Measurements from ENCODE around the gene MOB3B. TPM values are rescaled to one million over a fixed set of nuclear protein-coding genes. Genes with fewer than 3 reads are reported as not detected.
A peak's percentile ranks its signal among the peaks of the same experiment; 100 is the strongest.

The MOB3B gene
- polyA plus RNA-seq, 1 of the 3 experiments (the other 2 are of a cell fraction), result 0.90 TPM

DNA sequence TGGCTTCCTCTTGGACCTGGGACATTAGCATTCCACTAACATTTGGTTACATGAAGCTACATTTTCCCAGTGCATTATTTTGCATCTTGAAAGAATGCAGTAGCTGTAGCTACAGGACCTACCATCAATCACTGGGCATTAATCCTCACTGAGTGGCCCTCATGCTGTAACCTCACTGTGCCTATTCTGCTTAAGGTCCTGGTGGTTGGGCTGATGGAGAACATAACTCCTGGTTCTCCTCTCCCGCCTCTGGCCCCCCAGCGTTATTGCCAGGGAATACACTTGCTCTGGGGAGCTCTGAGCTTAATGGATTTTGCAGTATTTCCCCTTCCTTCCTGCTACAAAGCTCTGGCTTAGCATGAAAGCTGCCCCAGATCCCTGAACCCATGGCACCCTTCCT lies 121.1 kb downstream of the MOB3B start:
- Histone ChIP-seq H3K4me1 (ENCODE audit: control insufficient read depth in 1 of 2, insufficient read depth in 2 of 2, low read depth in 1 of 2, low read length in 1 of 2) (peaks cover 2 to 4% of the 10 kb centered on the region in 2 experiments; a peak in 1 of 4 replicates), H3K4me3 (ENCODE audit: low read depth in 2 of 2, low read length in 1 of 2) (no peak overlapping the region), H3K9ac (no peak overlapping the region), H2AFZ (ENCODE audit: low read depth) (peak overlapping the region; percentile 64; the same call in 1 of the 2 replicates), H3F3A (replicated peaks; ENCODE audit: insufficient read depth) (peaks cover 9% of the 10 kb centered on the region), H3K27me3 (ENCODE audit: insufficient read depth) (no peaks in the 10 kb centered on the region), H3K79me2 (ENCODE audit: insufficient read depth) (no peaks in the 10 kb centered on the region), H3K27ac (ENCODE audit: low read depth in 2 of 2, low read length in 1 of 2) (peak overlapping the region in 1 of 2 experiments; percentile 51; a peak in 2 of 4 replicates), H4K20me1 (ENCODE audit: insufficient read depth) (no peaks in the 10 kb centered on the region), H3K9me2 (no peaks in the 10 kb centered on the region), H3K36me3 (replicated peaks in 1 of 2; ENCODE audit: control insufficient read depth in 1 of 2, insufficient read depth in 2 of 2, low read length in 1 of 2) (no peaks in the 10 kb centered on the region), H3K9me3 (no peaks in the 10 kb centered on the region), H3K4me2 (peak overlapping the region; percentile 26; the same call in 1 of the 2 replicates)
- POLR2A ChIA-PET, result no interaction called here
- TF ChIP-seq SMC3 (IDR thresholded peaks at IDR 0.05; ENCODE audit: low read depth, low read length) (no peak), RAD21 (IDR thresholded peaks at IDR 0.05; ENCODE audit: low read length) (no peak), EZH2phosphoT487 (IDR thresholded peaks at IDR 0.05; ENCODE audit: borderline replicate concordance, low read depth) (no peak), YY1 (IDR thresholded peaks at IDR 0.05; ENCODE audit: low read depth) (no peak), MEF2A (IDR thresholded peaks at IDR 0.05; ENCODE audit: borderline replicate concordance, low read depth) (no peak)
- CTCF ChIA-PET, result interaction anchor here (0.7 to 1.5 kb wide), 2 partner anchors 10 to 141 kb away, joined by 3 to 12 read pairs; no protein-coding TSS in a partner anchor
- no peak for DNase-seq
- WGBS (ENCODE audit: low lambda C conversion rate), result 75% methylated on average over 2 of the region's 2 CpGs

DNA sequence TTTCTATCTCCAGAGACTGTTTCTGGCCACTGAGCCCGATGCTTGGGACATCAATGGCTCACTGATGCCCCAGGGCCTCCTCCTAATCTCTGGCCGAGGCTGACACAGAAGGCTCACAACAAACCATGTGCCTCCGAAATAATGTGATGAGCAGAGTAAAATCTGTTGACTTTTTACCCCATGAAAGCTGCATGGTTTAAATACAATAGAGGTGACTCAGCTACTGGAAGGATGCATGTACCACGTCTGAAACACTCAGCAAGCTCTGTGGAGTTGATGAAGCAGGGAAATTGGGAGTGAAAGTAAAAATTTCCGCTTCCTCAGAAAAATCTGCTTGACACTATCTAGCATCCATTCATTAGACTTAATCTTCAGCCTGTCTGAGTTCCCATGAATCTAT lies 121.6 kb downstream of the MOB3B start:
- no peaks in the 10 kb centered on the region for H3K79me2 ChIP-seq (ENCODE audit: insufficient read depth)
- DNase-seq, result no peak
- peaks cover 9% of the 10 kb centered on the region for H3F3A ChIP-seq (replicated peaks; ENCODE audit: insufficient read depth)
- H2AFZ ChIP-seq (ENCODE audit: low read depth), result peak overlapping the region; percentile 64
- ChIA-PET CTCF (interaction anchor here (0.7 to 1.5 kb wide), 2 partner anchors 10 to 141 kb away, joined by 3 to 12 read pairs; no protein-coding TSS in a partner anchor), POLR2A (no interaction called here)
- no peaks in the 10 kb centered on the region for H4K20me1 ChIP-seq (ENCODE audit: insufficient read depth)
- peak overlapping the region in 1 of 2 experiments; percentile 51; a peak in 2 of 4 replicates for H3K27ac ChIP-seq (ENCODE audit: low read depth in 2 of 2, low read length in 1 of 2)
- H3K27me3 ChIP-seq (ENCODE audit: insufficient read depth), result no peaks in the 10 kb centered on the region
- H3K9ac ChIP-seq, result no peak overlapping the region
- H3K36me3 ChIP-seq (replicated peaks in 1 of 2; ENCODE audit: control insufficient read depth in 1 of 2, insufficient read depth in 2 of 2, low read length in 1 of 2), result no peaks in the 10 kb centered on the region
- H3K4me1 ChIP-seq (ENCODE audit: control insufficient read depth in 1 of 2, insufficient read depth in 2 of 2, low read depth in 1 of 2, low read length in 1 of 2), result peaks cover 2 to 4% of the 10 kb centered on the region in 2 experiments; a peak in 1 of 4 replicates
- H3K9me3 ChIP-seq, result no peaks in the 10 kb centered on the region
- peak; percentile 39; the same call in 1 of the 2 replicates for TF ChIP-seq FOSL2 (IDR thresholded peaks at IDR 0.05; ENCODE audit: borderline replicate concordance, low read depth)
- peak; percentile 39; the same call in 1 of the 2 replicates for TF ChIP-seq JUND (IDR thresholded peaks at IDR 0.05)
- TF ChIP-seq SMC3 (IDR thresholded peaks at IDR 0.05; ENCODE audit: low read depth, low read length), result no peak
- TF ChIP-seq GABPA (IDR thresholded peaks at IDR 0.05; ENCODE audit: low read depth), result no peak
- TF ChIP-seq TCF12 (IDR thresholded peaks at IDR 0.05), result 0 out of 2 replicates have a peak, but pooled peaks have one; percentile 19
- TF ChIP-seq, protein P1, sequence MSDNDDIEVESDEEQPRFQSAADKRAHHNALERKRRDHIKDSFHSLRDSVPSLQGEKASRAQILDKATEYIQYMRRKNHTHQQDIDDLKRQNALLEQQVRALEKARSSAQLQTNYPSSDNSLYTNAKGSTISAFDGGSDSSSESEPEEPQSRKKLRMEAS (IDR thresholded peaks at IDR 0.05; ENCODE audit: low read depth), result peak; percentile 59; the same call in 1 of the 2 replicates
- peak overlapping the region; percentile 26; the same call in 1 of the 2 replicates for H3K4me2 ChIP-seq
- no peak overlapping the region for H3K4me3 ChIP-seq (ENCODE audit: low read depth in 2 of 2, low read length in 1 of 2)
- WGBS (ENCODE audit: low lambda C conversion rate), result 43% methylated on average over 5 of the region's 5 CpGs
- H3K9me2 ChIP-seq, result no peaks in the 10 kb centered on the region

DNA sequence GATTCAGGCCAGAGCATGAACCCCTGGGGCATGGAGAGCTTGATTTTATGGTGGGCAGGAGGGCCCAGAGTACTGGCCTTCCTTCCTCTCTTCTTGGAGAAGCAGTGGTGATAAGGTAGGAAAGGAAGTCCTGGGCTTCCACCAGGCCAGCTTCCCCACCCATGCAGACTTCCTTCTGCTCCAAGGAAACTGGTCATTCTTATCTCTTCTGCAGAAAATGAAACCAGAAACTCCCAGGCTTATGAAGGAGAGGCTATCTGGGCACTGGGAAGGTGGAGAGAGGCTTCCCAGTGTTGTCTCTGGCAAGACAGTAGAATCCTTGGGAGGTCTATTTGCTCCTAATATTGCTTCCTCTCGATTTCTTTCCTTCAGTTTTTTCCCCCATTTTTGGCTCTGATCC lies 122.1 kb downstream of the MOB3B start:
- no peak for DNase-seq
- no peak overlapping the region for H3K4me3 ChIP-seq (ENCODE audit: low read depth in 2 of 2, low read length in 1 of 2)
- no peak for TF ChIP-seq RXRA (IDR thresholded peaks at IDR 0.05; ENCODE audit: borderline replicate concordance, low read depth)
- no peak for TF ChIP-seq MEF2A (IDR thresholded peaks at IDR 0.05; ENCODE audit: borderline replicate concordance, low read depth)
- TF ChIP-seq NFIC (IDR thresholded peaks at IDR 0.05; ENCODE audit: borderline replicate concordance), result no peak
- TF ChIP-seq EP300 (IDR thresholded peaks at IDR 0.05; ENCODE audit: borderline replicate concordance in 1 of 2, low read depth in 1 of 2, low read length in 1 of 2), result no peak
- TF ChIP-seq, protein P2, sequence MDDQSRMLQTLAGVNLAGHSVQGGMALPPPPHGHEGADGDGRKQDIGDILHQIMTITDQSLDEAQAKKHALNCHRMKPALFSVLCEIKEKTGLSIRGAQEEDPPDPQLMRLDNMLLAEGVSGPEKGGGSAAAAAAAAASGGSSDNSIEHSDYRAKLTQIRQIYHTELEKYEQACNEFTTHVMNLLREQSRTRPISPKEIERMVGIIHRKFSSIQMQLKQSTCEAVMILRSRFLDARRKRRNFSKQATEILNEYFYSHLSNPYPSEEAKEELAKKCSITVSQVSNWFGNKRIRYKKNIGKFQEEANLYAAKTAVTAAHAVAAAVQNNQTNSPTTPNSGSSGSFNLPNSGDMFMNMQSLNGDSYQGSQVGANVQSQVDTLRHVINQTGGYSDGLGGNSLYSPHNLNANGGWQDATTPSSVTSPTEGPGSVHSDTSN (IDR thresholded peaks at IDR 0.05), result no peak
- no peak for TF ChIP-seq SIN3A (IDR thresholded peaks at IDR 0.05; ENCODE audit: borderline replicate concordance, low read depth, low read length)
- TF ChIP-seq GABPA (IDR thresholded peaks at IDR 0.05; ENCODE audit: low read depth), result no peak
- no peak for TF ChIP-seq YY1 (IDR thresholded peaks at IDR 0.05; ENCODE audit: low read depth)
- TF ChIP-seq TCF12 (IDR thresholded peaks at IDR 0.05), result no peak
- H2AFZ ChIP-seq (ENCODE audit: low read depth), result peak overlapping the region; percentile 64
- no peaks in the 10 kb centered on the region for H3K27me3 ChIP-seq (ENCODE audit: insufficient read depth)
- no peaks in the 10 kb centered on the region for H3K9me3 ChIP-seq
- peaks cover 9% of the 10 kb centered on the region for H3F3A ChIP-seq (replicated peaks; ENCODE audit: insufficient read depth)
- ChIA-PET CTCF (interaction anchor here (1.5 kb wide), 1 partner anchor 11 kb away, joined by 12 read pairs; no protein-coding TSS in a partner anchor), POLR2A (no interaction called here)
- H3K9ac ChIP-seq, result no peak overlapping the region
- H3K4me1 ChIP-seq (ENCODE audit: control insufficient read depth in 1 of 2, insufficient read depth in 2 of 2, low read depth in 1 of 2, low read length in 1 of 2), result peaks cover 4 to 7% of the 10 kb centered on the region in 2 experiments; a peak in 1 of 4 replicates
- no peaks in the 10 kb centered on the region for H4K20me1 ChIP-seq (ENCODE audit: insufficient read depth)
- peak overlapping the region; percentile 26; the same call in 1 of the 2 replicates for H3K4me2 ChIP-seq
- H3K36me3 ChIP-seq (replicated peaks in 1 of 2; ENCODE audit: control insufficient read depth in 1 of 2, insufficient read depth in 2 of 2, low read length in 1 of 2), result no peaks in the 10 kb centered on the region
- whole genome bisulfite sequencing (ENCODE audit: low lambda C conversion rate), result 22% methylated on average over 1 of the region's 1 CpG
- H3K9me2 ChIP-seq, result no peaks in the 10 kb centered on the region
- H3K27ac ChIP-seq (ENCODE audit: low read depth in 2 of 2, low read length in 1 of 2), result peak overlapping the region in 1 of 2 experiments; percentile 51; a peak in 2 of 4 replicates
- no peaks in the 10 kb centered on the region for H3K79me2 ChIP-seq (ENCODE audit: insufficient read depth)
